Stimulated activated CD4-positive, alpha-beta T cell treated with anti-CD3 and anti-CD28 coated beads, Interleukin-1b, Interleukin-23, amount 100 ng/mL, for 4 hours (primary cell): ENCODE measurements around the gene SMIM9.
A peak's percentile ranks its signal among the peaks of the same experiment; 100 is the strongest.

ENCODE experiments used
- DNase-seq, 2 donors: peaks; one replicate each; pipeline ENCODE4 v3.0.0-alpha.2; 2020; ENCODE audit warnings: low read depth in 2 of 2

Gene SMIM9

GRCh38 chrX:154815274-154815818, 19.1 kb downstream of the SMIM9 start:
- DNase-seq = no peak

- no peak for DNase-seq
Observed at GRCh38 chrX:154813801-154814200, 20.7 kb downstream of the SMIM9 start.

GRCh38 chrX:154812341-154813101, 21.9 kb downstream of the SMIM9 start:
- DNase-seq = no peak

- no peak for DNase-seq
Observed at GRCh38 chrX:154809939-154810665, 24.4 kb downstream of the SMIM9 start.

- DNase-seq = no peak
Observed at GRCh38 chrX:154806837-154807501, 27.5 kb downstream of the SMIM9 start.

- DNase-seq = no peak
Observed at GRCh38 chrX:154805696-154806091, 28.8 kb downstream of the SMIM9 start.

GRCh38 chrX:154804957-154805695, 29.3 kb downstream of the SMIM9 start, which contains the start of gene MPP1:
Gene MPP1, minus strand, starts transcription at chrX:154805485. Its CDS starts 112 bp downstream, at chrX:154805373.
- DNase-seq = peak; percentile 62 to 70

- DNase-seq = no peak
Observed at GRCh38 chrX:154804261-154804956, 30.1 kb downstream of the SMIM9 start.

GRCh38 chrX:154802947-154803346, 31.5 kb downstream of the SMIM9 start:
- no peak for DNase-seq

GRCh38 chrX:154800478-154801210, 33.8 kb downstream of the SMIM9 start:
- DNase-seq = no peak

- DNase-seq = no peak
Observed at GRCh38 chrX:154799556-154800348, 34.7 kb downstream of the SMIM9 start.

GRCh38 chrX:154797006-154797405, 37.5 kb downstream of the SMIM9 start:
- no peak for DNase-seq

GRCh38 chrX:154795016-154795415, 39.4 kb downstream of the SMIM9 start:
- no peak for DNase-seq

- no peak for DNase-seq
Observed at GRCh38 chrX:154793084-154793795, 41.2 kb downstream of the SMIM9 start.

- no peak for DNase-seq
Observed at GRCh38 chrX:154791939-154792338, 42.5 kb downstream of the SMIM9 start.

GRCh38 chrX:154791467-154791866, 43.0 kb downstream of the SMIM9 start:
- DNase-seq = no peak

- DNase-seq = no peak
Observed at GRCh38 chrX:154785716-154786115, 48.7 kb downstream of the SMIM9 start.

- DNase-seq = no peak
Observed at GRCh38 chrX:154784149-154784995, 50.1 kb downstream of the SMIM9 start.
